ENCODE measurements around the gene PDGFRB. TPM values are rescaled to one million over a fixed set of nuclear protein-coding genes. Genes with fewer than 3 reads are reported as not detected.

Gene PDGFRB
- total RNA-seq, 4 donors from 2014 or later, result 33.9 to 88.7 (median 41.7) TPM

- intact Hi-C loops (cut with DNase I; ENCODE audit: low total_unique reads), result no loop called here
- no peak overlapping the region for H3K4me3 ChIP-seq (ENCODE audit: low read depth, poor library complexity, severe bottlenecking)
- no peak for DNase-seq (ENCODE audit: low spot score in 2 of 2)
- 71 to 73% methylated on average over 8 of the region's 8 CpGs for WGBS, 2 donors
- TF ChIP-seq POLR2A (IDR thresholded peaks at IDR 0.05) (no peak), CTCF (IDR thresholded peaks at IDR 0.05) (no peak)
These were observed 21.3 kb upstream of the PDGFRB start for GRCh38 chr5:150176745-150177477.

GRCh38 chr5:150175536-150175935, 19.9 kb upstream of the PDGFRB start:
- H3K4me3 ChIP-seq (ENCODE audit: low read depth, poor library complexity, severe bottlenecking), result no peak overlapping the region
- WGBS, 2 donors, result 67 to 73% methylated on average over 5 of the region's 5 CpGs
- no peak for TF ChIP-seq POLR2A (IDR thresholded peaks at IDR 0.05)
- TF ChIP-seq CTCF (IDR thresholded peaks at IDR 0.05), result no peak
- intact Hi-C loops (cut with DNase I; ENCODE audit: low total_unique reads), result no loop called here
- DNase-seq (ENCODE audit: low spot score in 2 of 2), result no peak

DNA sequence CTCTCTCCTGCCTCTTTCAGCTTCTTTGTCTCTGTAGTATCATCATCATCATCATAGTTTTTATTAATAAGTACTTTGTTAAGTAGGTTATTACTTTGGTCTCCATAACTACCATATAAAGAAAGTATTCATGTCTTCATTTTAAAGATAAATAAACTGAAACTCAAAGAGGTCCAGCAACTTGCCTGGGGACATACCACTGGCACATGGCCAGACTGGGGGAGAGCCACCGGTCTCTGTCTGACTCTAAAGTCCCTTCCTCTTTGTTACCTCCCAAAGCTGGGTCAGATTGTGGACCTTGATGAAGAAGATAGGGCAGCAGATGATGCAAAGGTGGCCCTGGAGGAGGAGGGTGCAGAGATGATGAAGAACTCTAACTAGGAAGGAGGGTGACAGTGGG, 19.4 kb upstream of the PDGFRB start:
- intact Hi-C loops (cut with DNase I; ENCODE audit: low total_unique reads), result no loop called here
- WGBS, 2 donors, result 56% methylated on average over 1 of the region's 1 CpG
- H3K4me3 ChIP-seq (ENCODE audit: low read depth, poor library complexity, severe bottlenecking), result no peak overlapping the region
- no peak for TF ChIP-seq CTCF (IDR thresholded peaks at IDR 0.05)
- TF ChIP-seq POLR2A (IDR thresholded peaks at IDR 0.05), result no peak
- no peak for DNase-seq (ENCODE audit: low spot score in 2 of 2)

GRCh38 chr5:150174285-150174684, 18.6 kb upstream of the PDGFRB start:
- intact Hi-C loops (cut with DNase I; ENCODE audit: low total_unique reads), result no loop called here
- no peak for DNase-seq (ENCODE audit: low spot score in 2 of 2)
- no peak overlapping the region for H3K4me3 ChIP-seq (ENCODE audit: low read depth, poor library complexity, severe bottlenecking)
- 78 to 84% methylated on average over 6 of the region's 6 CpGs for WGBS, 2 donors
- TF ChIP-seq CTCF (IDR thresholded peaks at IDR 0.05) (no peak), POLR2A (IDR thresholded peaks at IDR 0.05) (no peak)

GRCh38 chr5:150173161-150173560, 17.5 kb upstream of the PDGFRB start:
- DNase-seq (ENCODE audit: low spot score in 2 of 2), result no peak
- WGBS, 2 donors, result 84 to 87% methylated on average over 3 of the region's 3 CpGs
- intact Hi-C loops (cut with DNase I; ENCODE audit: low total_unique reads), result no loop called here
- no peak overlapping the region for H3K4me3 ChIP-seq (ENCODE audit: low read depth, poor library complexity, severe bottlenecking)
- TF ChIP-seq POLR2A (IDR thresholded peaks at IDR 0.05), result no peak
- no peak for TF ChIP-seq CTCF (IDR thresholded peaks at IDR 0.05)

GRCh38 chr5:150172556-150172955, 16.9 kb upstream of the PDGFRB start:
- H3K4me3 ChIP-seq (ENCODE audit: low read depth, poor library complexity, severe bottlenecking), result no peak overlapping the region
- no peak for DNase-seq (ENCODE audit: low spot score in 2 of 2)
- TF ChIP-seq POLR2A (IDR thresholded peaks at IDR 0.05), result no peak
- TF ChIP-seq CTCF (IDR thresholded peaks at IDR 0.05), result no peak
- 88 to 90% methylated on average over 4 of the region's 4 CpGs for WGBS, 2 donors
- intact Hi-C loops (cut with DNase I; ENCODE audit: low total_unique reads), result no loop called here
